Stimulated activated naive CD4-positive, alpha-beta T cell (primary cell): ENCODE results near the gene IKZF1.

Experiments
- DNase-seq, 6 experiments: peaks; one replicate each; lab custom pipeline; 2025; lab: John Stamatoyannopoulos, UW

Gene IKZF1

DNA sequence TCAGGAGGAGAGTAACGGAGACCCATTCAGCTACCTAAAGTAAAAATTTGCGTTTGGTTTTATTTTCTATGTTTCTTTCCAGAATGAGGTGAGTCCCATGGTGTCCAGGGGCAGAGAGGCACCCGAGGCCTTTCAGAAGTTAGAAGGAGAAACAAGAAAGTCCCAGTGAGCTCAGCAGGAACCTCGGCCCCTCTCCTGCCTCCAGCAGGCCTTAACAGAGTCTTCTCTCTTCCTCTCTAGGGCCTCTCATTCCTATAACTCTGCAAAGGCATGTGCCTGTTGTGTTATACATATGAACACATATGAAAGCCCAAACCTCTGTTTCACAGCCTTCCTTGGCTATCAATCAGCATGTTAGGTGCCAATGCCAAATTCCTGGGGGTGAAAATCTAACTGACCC lies 20.8 kb upstream of the IKZF1 start:
- no peak for DNase-seq

DNA sequence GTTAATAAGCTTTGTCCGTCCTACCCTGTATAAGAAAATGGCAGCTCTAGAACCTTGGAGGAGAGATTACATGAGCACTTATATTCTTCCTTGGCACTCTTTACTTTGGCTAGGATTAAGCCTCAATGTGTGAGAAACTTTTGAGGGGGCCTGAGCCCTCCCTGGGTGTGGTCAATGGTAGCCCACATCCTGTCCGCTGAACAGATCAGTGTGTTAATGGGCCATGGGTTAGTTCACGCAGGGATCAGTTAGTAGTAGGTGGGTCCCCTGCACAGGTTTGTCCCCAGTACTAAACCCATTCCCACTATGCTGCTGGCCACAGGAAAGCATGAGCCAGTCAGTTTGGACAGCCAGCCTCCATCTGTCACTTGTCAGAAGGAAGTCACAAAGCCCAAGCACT lies 20.2 kb upstream of the IKZF1 start:
- DNase-seq: no peak

- no peak for DNase-seq
Observed at GRCh38 chr7:50285269-50285668, 19.2 kb upstream of the IKZF1 start.

DNA sequence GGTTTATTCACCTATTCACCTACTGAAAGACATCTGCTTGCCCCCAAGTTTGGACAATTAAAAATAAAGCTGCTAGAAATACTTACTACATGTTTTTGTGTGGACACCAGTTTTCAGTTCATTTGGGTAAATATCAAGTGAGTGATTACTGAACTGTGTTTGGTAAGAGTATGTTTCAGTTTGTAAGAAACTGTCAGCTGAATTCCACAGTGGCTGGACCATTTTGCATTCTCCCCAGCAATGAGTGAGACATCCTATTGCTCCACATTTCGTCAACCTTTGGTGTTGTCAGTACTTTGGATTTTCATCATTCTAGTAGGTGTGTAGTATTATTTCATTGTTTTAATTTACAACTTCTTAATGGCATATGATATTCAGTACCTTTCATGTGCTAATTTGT lies 17.4 kb upstream of the IKZF1 start:
- no peak for DNase-seq

DNA sequence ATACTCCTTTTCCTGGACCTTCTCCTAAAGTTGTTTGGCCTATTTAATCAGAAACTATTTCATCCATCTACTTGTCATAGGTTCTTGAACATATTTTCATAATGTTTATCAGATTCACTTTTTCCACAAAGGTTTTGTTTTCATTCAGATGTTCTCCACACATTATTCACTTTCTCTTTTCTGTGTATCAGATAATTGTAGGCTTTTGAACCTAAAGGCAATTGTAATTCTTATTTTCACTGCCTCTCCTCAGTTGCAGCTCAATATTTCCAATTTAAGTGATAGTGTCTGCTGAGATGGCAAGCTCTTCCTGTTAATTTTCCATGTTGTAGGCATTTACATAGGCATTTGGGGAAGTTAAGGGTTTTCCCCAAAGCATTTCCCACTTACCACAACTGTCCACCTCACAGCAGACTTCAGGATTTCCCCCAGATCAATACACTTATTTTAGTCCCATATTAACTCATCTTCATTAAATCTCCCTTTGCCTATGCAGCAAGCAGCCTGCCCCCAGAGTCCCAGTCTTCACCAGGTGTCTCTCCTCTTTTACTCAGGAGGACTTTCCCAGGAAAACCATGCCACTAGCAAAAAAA lies 12.3 kb upstream of the IKZF1 start:
- no peak for DNase-seq

- DNase-seq: no peak
Observed at GRCh38 chr7:50292763-50293162, 11.8 kb upstream of the IKZF1 start.

- DNase-seq: no peak
Observed at GRCh38 chr7:50293509-50294179, 10.9 kb upstream of the IKZF1 start.

DNA sequence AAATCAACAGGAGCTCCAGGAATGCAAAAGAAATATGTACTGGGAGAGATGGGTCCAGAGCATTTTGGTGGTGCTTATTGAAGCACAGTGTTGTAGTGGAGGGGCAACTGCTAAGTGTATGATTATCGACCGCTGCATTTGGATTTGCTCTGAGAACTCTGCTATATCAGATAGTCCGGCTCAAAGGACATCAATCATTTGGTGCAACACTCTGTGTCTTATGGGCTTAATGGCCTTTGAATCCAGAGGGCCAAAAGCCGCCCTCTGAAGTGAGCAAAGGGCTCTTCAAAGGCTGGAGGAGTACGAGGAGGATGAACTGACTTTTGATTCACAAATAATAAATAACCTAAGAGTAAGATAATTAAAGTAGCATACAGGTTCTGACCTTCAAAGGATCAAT lies 9.4 kb upstream of the IKZF1 start:
- no peak for DNase-seq

- DNase-seq: no peak
Observed at GRCh38 chr7:50296799-50297198, 7.7 kb upstream of the IKZF1 start.

- no peak for DNase-seq
Observed at GRCh38 chr7:50298811-50299562, 5.5 kb upstream of the IKZF1 start.

- DNase-seq: no peak
Observed at GRCh38 chr7:50300336-50300735, 4.2 kb upstream of the IKZF1 start.

GRCh38 chr7:50302486-50303334 lies 1.8 kb upstream of the IKZF1 start:
- no peak for DNase-seq

GRCh38 chr7:50303335-50304128 lies 984 bp upstream of the IKZF1 start:
- peak in 5 of 6 experiments; percentile 22 to 67 (median 46) for DNase-seq

DNA sequence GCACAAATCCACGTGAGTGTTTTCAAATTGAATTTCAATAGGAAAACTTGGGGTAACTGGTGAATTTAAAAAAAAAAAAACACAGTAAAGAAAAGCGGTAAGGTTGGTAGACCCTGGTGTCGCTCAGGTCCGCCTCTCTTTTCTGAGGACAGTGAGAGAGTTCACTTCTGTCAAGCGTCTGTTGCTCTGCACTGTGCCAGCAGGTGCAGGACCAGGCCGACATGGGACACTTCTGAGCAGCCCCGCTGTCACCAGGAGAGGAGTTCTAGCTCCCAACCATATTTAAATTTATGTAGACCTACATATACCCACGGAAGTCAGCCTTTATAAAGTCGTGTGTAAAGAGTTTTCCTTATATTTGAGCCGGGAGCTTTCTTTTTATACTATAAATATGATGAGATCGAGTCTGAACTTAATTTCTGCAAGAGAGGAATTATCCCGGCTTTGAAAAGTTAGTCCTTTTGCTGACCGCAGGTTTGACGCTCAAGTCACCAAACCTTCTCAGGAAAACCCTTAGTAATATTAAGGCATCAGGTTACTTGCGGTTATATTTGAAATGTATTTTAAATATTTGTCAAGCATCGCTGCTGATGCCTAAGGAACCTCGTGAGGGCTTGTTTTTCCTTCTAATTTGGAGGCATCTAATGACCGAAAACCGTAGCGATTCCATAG lies 531 bp downstream of the IKZF1 start:
- DNase-seq: peak in 5 of 6 experiments; percentile 50 to 78 (median 62)

- no peak for DNase-seq
Observed at GRCh38 chr7:50305583-50306493, 1.3 kb downstream of the IKZF1 start.

DNA sequence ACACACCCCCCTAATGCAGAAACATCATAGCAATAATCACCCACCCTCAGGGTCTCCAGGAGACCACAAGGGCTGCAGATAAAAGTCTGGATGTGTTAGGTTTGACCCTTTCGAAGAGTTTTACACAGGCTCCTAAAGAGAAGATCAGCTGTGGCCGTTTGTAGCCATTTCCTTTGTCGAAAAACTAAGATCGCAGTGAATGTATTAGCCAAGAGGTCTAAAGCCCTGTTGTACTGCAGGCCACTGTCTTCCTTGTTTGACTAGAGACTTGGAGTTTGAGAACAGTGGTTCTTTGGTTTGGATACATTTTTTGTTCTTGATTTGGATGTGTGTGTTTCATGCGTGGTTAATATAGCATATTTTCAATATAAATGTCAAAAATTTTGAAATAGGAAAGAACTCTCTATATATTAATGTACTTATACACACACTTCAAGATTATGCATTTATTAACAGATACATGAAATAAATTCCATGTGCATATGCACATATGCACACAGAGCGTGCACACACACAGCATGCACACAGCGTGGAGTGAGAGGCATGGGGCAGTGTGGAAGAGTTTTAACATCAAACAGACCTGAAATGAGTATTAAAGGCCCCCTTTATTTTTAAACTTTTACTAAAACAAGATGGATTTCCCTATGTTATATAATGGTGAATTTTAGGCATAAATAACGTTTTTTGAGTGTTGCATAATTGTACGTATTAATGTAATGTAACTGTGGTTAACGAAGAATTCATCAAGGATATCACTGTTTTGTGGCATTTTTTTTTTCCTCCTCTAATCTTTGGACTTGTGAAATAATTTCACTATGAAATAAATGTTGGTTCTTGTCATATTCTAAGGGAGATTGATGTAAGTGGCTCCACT lies 2.2 kb downstream of the IKZF1 start:
- DNase-seq: no peak

- DNase-seq: peak; percentile 29 to 85 (median 67)
Observed at GRCh38 chr7:50307368-50308032, 3.0 kb downstream of the IKZF1 start.

GRCh38 chr7:50308203-50308531 lies 3.7 kb downstream of the IKZF1 start:
- DNase-seq: no peak
